ENCODE data around the gene METTL25B.

DNA sequence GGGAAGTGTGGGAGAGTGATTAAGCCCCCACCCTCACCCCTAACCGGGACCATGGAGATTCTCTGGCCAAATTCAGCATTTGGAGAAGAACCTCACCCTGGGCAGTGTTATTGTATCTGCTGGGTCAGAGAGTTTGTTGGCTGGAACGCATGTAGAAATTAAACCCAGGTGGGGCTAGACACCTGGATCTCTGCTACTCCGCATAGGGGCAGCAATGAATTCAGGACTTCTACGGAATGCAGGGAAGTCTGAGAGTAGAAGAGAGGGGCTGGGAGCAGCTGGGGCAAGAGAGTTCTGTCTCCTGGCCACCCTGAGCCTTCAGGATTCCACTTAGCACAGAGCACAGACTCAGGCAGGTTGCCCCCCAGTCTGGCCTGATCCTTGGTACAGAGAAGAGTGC lies 19.2 kb upstream of the METTL25B start:
- TF ChIP-seq, protein P1, sequence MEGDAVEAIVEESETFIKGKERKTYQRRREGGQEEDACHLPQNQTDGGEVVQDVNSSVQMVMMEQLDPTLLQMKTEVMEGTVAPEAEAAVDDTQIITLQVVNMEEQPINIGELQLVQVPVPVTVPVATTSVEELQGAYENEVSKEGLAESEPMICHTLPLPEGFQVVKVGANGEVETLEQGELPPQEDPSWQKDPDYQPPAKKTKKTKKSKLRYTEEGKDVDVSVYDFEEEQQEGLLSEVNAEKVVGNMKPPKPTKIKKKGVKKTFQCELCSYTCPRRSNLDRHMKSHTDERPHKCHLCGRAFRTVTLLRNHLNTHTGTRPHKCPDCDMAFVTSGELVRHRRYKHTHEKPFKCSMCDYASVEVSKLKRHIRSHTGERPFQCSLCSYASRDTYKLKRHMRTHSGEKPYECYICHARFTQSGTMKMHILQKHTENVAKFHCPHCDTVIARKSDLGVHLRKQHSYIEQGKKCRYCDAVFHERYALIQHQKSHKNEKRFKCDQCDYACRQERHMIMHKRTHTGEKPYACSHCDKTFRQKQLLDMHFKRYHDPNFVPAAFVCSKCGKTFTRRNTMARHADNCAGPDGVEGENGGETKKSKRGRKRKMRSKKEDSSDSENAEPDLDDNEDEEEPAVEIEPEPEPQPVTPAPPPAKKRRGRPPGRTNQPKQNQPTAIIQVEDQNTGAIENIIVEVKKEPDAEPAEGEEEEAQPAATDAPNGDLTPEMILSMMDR (IDR thresholded peaks at IDR 0.05; ENCODE audit: insufficient read depth, low read length, poor library complexity, severe bottlenecking), result no peak
- no peak for TF ChIP-seq EZH2phosphoT487 (conservative IDR thresholded peaks at IDR 0.05; ENCODE audit: low read length)

Measured in SU-DHL-6 (cell line).